Non-pigmented ciliary epithelial cell (primary cell): ENCODE measurements around the gene LKAAEAR1.

Source experiments
- DNase-seq: peaks from one replicate; pipeline ENCODE4 v3.0.0-alpha.2; 2010; ENCODE audit warnings: low read depth

LKAAEAR1 gene

GRCh38 chr20:64065062-64065973 is 18.9 kb downstream of the LKAAEAR1 start:
- no peak for DNase-seq

GRCh38 chr20:64064145-64064698 is 20.0 kb downstream of the LKAAEAR1 start:
- no peak for DNase-seq

GRCh38 chr20:64063389-64064144 is 20.6 kb downstream of the LKAAEAR1 start:
- DNase-seq: no peak

- peak; percentile 76 for DNase-seq
Measured at GRCh38 chr20:64062596-64063388, 21.4 kb downstream of the LKAAEAR1 start, which contains the start of gene TCEA2. TCEA2 (plus strand) TSS chr20:64063198; CDS start chr20:64063313, 115 bp downstream.

GRCh38 chr20:64062276-64062595 is 22.0 kb downstream of the LKAAEAR1 start:
- DNase-seq: no peak

- peak; percentile 38 for DNase-seq
Measured at GRCh38 chr20:64058536-64058935, 25.7 kb downstream of the LKAAEAR1 start.

- DNase-seq: no peak
Measured at GRCh38 chr20:64057628-64058498, 26.3 kb downstream of the LKAAEAR1 start.

GRCh38 chr20:64056889-64057627 is 27.1 kb downstream of the LKAAEAR1 start:
- DNase-seq: no peak

- no peak for DNase-seq
Measured at GRCh38 chr20:64056639-64056888, 27.6 kb downstream of the LKAAEAR1 start.

GRCh38 chr20:64055893-64056638 is 28.1 kb downstream of the LKAAEAR1 start:
- no peak for DNase-seq

GRCh38 chr20:64055396-64055892 is 28.8 kb downstream of the LKAAEAR1 start:
- no peak for DNase-seq

GRCh38 chr20:64053841-64054661 is 30.1 kb downstream of the LKAAEAR1 start:
- DNase-seq: no peak

- DNase-seq: no peak
Measured at GRCh38 chr20:64052987-64053840, 31.0 kb downstream of the LKAAEAR1 start.

GRCh38 chr20:64052326-64052722 is 31.9 kb downstream of the LKAAEAR1 start:
- no peak for DNase-seq

- DNase-seq: no peak
Measured at GRCh38 chr20:64051561-64052325, 32.5 kb downstream of the LKAAEAR1 start.

GRCh38 chr20:64051033-64051452 is 33.2 kb downstream of the LKAAEAR1 start:
- DNase-seq: no peak
